A549 (cell line): Measurements from ENCODE around the gene RPS10.

Experiments used
- CBX2 ChIP-seq: fragments of 200-600 bp; sonication (generic); IDR thresholded peaks from 2 replicates; pipeline ENCODE4 v1.6.1; 2016; ENCODE audit warnings: low read depth, mild to moderate bottlenecking, borderline replicate concordance
- CEBPB ChIP-seq, 2 experiments: fragments of >200 bp in 1 of 2; sonication (Bioruptor Twin) in 1 of 2; formaldehyde crosslinking in 1 of 2; IDR thresholded peaks; 2 replicates each; pipeline ENCODE4 v1.6.1; 2012 to 2016
- CTCF ChIP-seq: fragments of >200 bp; sonication (Bioruptor Twin); formaldehyde crosslinking; IDR thresholded peaks from 3 replicates; pipeline ENCODE4 v1.5.1; 2016
- FOXS1 ChIP-seq: fragments of 250-450 bp; sonication (Bioruptor Pico); IDR thresholded peaks from 2 replicates; pipeline ENCODE4 v1.5.0; 2020; ENCODE audit warnings: mild to moderate bottlenecking, moderate library complexity
- HDAC2 ChIP-seq: fragments of 200-600 bp; sonication (generic); IDR thresholded peaks from 2 replicates; pipeline ENCODE4 v1.6.1; 2016
- HMGXB4 ChIP-seq: fragments of 250-450 bp; sonication (Bioruptor Pico); IDR thresholded peaks from 2 replicates; pipeline ENCODE4 v1.5.0; 2021; ENCODE audit warnings: mild to moderate bottlenecking, moderate library complexity, borderline replicate concordance
- JUNB ChIP-seq: fragments of >200 bp; sonication (Bioruptor Twin); formaldehyde crosslinking; IDR thresholded peaks from 2 replicates; pipeline ENCODE4 v1.6.1; 2016
- MAFK ChIP-seq: fragments of 450-650 bp; IDR thresholded peaks from 2 replicates; pipeline ENCODE4 v1.6.1; 2014; ENCODE audit not compliant: partially characterized antibody
- MAZ ChIP-seq: fragments of 150-350 bp; IDR thresholded peaks from 2 replicates; pipeline ENCODE4 v1.6.1; 2014; ENCODE audit warnings: antibody characterized with exemption, low read depth, low read length, borderline replicate concordance
- MYC ChIP-seq: IDR thresholded peaks from 2 replicates; pipeline ENCODE4 v1.6.1; 2012; ENCODE audit warnings: mild to moderate bottlenecking, inconsistent platforms, low read length, improper control_type of control experiment, borderline replicate concordance
- PHF8 ChIP-seq: fragments of 200-600 bp; sonication (generic); IDR thresholded peaks from 2 replicates; pipeline ENCODE4 v1.6.1; 2016; ENCODE audit warnings: low read depth, mild to moderate bottlenecking, antibody characterized with exemption, moderate library complexity, borderline replicate concordance
- POLR2A ChIP-seq: IDR thresholded peaks from 2 replicates; pipeline ENCODE4 v1.6.1; 2012; ENCODE audit warnings: mild to moderate bottlenecking, low read length
- RCOR1 ChIP-seq: fragments of 150-350 bp; IDR thresholded peaks from 2 replicates; pipeline ENCODE4 v1.6.1; 2014; ENCODE audit warnings: antibody characterized with exemption, low read length, low read depth
- RFX5 ChIP-seq: fragments of 450-650 bp; IDR thresholded peaks from 2 replicates; pipeline ENCODE4 v1.7.1; 2014; ENCODE audit warnings: antibody characterized with exemption, mild to moderate bottlenecking, moderate library complexity

- no peak for TF ChIP-seq POLR2A
- TF ChIP-seq CTCF: no peak
- TF ChIP-seq HMGXB4 (CRISPR knock-in tag): no peak
- TF ChIP-seq CEBPB (IDR thresholded peaks at IDR 0.05): peak in 1 of 2 experiments; percentile 54; a peak in 2 of 4 replicates
- TF ChIP-seq MYC: no peak
- TF ChIP-seq RCOR1: no peak
- TF ChIP-seq PHF8: no peak
- no peak for TF ChIP-seq RFX5
- no peak for TF ChIP-seq MAZ
- no peak for TF ChIP-seq HDAC2
- TF ChIP-seq CBX2: no peak
- no peak for TF ChIP-seq JUNB
- no peak for TF ChIP-seq FOXS1 (CRISPR knock-in tag)
- no peak for TF ChIP-seq MAFK
Measured at GRCh38 chr6:34390531-34391472, 35.1 kb downstream of the RPS10 start.
